ENCODE data around the gene HIF1A. TPM values are rescaled to one million over a fixed set of nuclear protein-coding genes. Genes with fewer than 3 reads are reported as not detected.

The HIF1A gene
- total RNA-seq, 1 experiment from 2014 or later = 319 TPM

DNA sequence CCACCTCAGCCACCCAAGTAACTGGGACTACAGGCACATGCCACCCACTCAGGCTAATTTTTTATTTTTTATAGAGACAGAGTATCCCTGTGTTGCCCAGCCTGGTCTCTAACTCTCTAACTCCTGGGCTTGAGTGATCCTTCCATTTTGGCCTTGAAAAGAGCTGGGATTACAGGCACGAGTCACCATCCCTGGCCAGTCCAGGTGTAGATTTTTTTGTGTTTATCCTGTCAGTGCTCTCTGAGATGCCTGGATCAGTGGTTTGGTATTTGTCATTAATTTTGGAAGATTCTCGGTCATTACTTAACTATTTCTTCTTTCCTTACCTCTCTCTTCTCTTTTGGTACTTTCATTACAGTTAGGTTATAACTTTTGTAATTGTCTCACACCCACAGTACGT is 5.3 kb upstream of the HIF1A start:
- H3K4me2 ChIP-seq (ENCODE audit: low read length) = no peak overlapping the region
- H2AFZ ChIP-seq (ENCODE audit: low read length) = no peak overlapping the region
- ChIA-PET POLR2A (ENCODE audit: unreplicated experiment) (interaction anchor here (0.5 to 0.7 kb wide), 4 partner anchors 54 to 162 kb away, joined by 3 to 5 read pairs (median 3); no protein-coding TSS in a partner anchor), CTCF (no interaction called here)
- intact Hi-C loops (cut with micrococcal nuclease) = no loop called here
- no peak overlapping the region for H3K27ac ChIP-seq (ENCODE audit: low read length)
- H3K36me3 ChIP-seq (ENCODE audit: low read depth, low read length) = no peaks in the 10 kb centered on the region
- BruUV-seq (replicated peaks) = no TSS peak
- H3K27me3 ChIP-seq (ENCODE audit: low read length) = no peaks in the 10 kb centered on the region
- no peak for TF ChIP-seq EZH2phosphoT487 (IDR thresholded peaks at IDR 0.05; ENCODE audit: borderline replicate concordance, low read length)
- no peak for TF ChIP-seq EZH2 (IDR thresholded peaks at IDR 0.05; ENCODE audit: low read length, unreplicated experiment)
- TF ChIP-seq CTCF (conservative IDR thresholded peaks at IDR 0.05; ENCODE audit: low read depth, low read length) = no peak
- peaks cover 15% of the 10 kb centered on the region for H3K4me1 ChIP-seq (ENCODE audit: insufficient read depth, low read length)
- H3F3A ChIP-seq (ENCODE audit: low read length, unreplicated experiment) = no peaks in the 10 kb centered on the region
- H3K9me2 ChIP-seq (replicated peaks; ENCODE audit: low read length) = no peaks in the 10 kb centered on the region
- no peak overlapping the region for H3K9ac ChIP-seq (ENCODE audit: low read length)
- no peak overlapping the region for H3K4me3 ChIP-seq (ENCODE audit: low read length)
- no peaks in the 10 kb centered on the region for H4K20me1 ChIP-seq (ENCODE audit: low read length)
- ATAC-seq (peak; percentile 21; the same call in 1 of the 2 replicates), DNase-seq (peak; percentile 76)
- no peaks in the 10 kb centered on the region for H3K79me2 ChIP-seq (ENCODE audit: low read length)
- no peaks in the 10 kb centered on the region for H3K9me3 ChIP-seq (ENCODE audit: low read length)

DNA sequence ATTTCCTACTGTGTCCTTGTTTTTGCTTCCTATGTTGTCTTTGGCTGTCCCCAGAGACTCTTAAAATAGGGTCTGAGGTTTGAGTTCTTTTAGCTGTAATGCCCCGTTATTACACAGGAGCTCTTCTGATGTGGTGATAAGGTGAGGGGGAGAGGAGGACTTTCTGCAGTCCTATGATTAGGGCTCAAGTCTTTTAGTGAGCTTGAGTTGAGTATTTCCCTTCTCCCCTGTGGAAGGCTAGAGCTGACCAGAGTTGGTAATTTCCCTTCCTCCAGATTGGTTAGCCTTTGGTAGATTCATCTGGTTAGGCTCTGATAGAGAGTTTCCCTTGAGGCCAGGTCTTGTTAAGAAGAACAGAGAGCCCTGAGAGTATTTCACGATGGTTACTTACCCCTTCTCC is 4.3 kb upstream of the HIF1A start:
- no peaks in the 10 kb centered on the region for H3F3A ChIP-seq (ENCODE audit: low read length, unreplicated experiment)
- H3K79me2 ChIP-seq (ENCODE audit: low read length) = peaks cover 7% of the 10 kb centered on the region
- no peaks in the 10 kb centered on the region for H3K9me2 ChIP-seq (replicated peaks; ENCODE audit: low read length)
- POLR2A ChIA-PET (ENCODE audit: unreplicated experiment) = interaction anchor here (0.5 to 0.6 kb wide), 2 partner anchors 25 to 163 kb away, joined by 3 to 5 read pairs; no protein-coding TSS in a partner anchor
- no peak for DNase-seq
- H2AFZ ChIP-seq (ENCODE audit: low read length) = 0 out of 2 replicates have a peak overlapping the region, but pooled peaks have one; percentile 4
- H3K4me2 ChIP-seq (ENCODE audit: low read length) = no peak overlapping the region
- ATAC-seq = no peak
- H3K9ac ChIP-seq (ENCODE audit: low read length) = no peak overlapping the region
- H3K4me3 ChIP-seq (ENCODE audit: low read length) = no peak overlapping the region
- no peak overlapping the region for H3K27ac ChIP-seq (ENCODE audit: low read length)
- CTCF ChIA-PET = no interaction called here
- peaks cover 15% of the 10 kb centered on the region for H3K4me1 ChIP-seq (ENCODE audit: insufficient read depth, low read length)
- peaks cover 3% of the 10 kb centered on the region for H4K20me1 ChIP-seq (ENCODE audit: low read length)
- BruUV-seq (replicated peaks) = no TSS peak
- TF ChIP-seq EZH2 (IDR thresholded peaks at IDR 0.05; ENCODE audit: low read length, unreplicated experiment) (no peak), EZH2phosphoT487 (IDR thresholded peaks at IDR 0.05; ENCODE audit: borderline replicate concordance, low read length) (no peak), CTCF (conservative IDR thresholded peaks at IDR 0.05; ENCODE audit: low read depth, low read length) (no peak)
- no peaks in the 10 kb centered on the region for H3K9me3 ChIP-seq (ENCODE audit: low read length)
- intact Hi-C loops (cut with micrococcal nuclease) = no loop called here
- no peaks in the 10 kb centered on the region for H3K36me3 ChIP-seq (ENCODE audit: low read depth, low read length)
- H3K27me3 ChIP-seq (ENCODE audit: low read length) = no peaks in the 10 kb centered on the region

DNA sequence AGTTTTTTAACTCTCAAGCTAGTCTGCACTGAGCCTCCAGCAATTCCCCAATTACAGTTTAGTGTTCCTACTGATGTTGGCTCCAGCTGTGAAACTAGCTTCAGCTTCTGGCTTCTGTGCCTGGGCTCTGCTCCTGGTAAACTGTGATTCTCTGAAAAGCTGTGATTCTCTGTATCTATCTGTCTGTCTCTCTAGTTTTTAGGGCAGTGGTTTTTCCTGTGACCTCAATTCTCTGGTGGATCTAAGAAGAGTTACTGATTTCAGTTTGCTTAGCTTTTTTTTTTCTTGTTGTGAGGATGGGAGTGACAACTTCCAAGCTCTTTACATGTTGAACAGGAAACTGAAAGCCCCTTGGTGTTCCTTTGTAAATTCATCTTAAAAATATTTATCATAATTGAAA is 3.8 kb upstream of the HIF1A start:
- H3K4me2 ChIP-seq (ENCODE audit: low read length) = no peak overlapping the region
- ATAC-seq (no peak), DNase-seq (no peak)
- peaks cover 12% of the 10 kb centered on the region for H3K79me2 ChIP-seq (ENCODE audit: low read length)
- peaks cover 15% of the 10 kb centered on the region for H3K4me1 ChIP-seq (ENCODE audit: insufficient read depth, low read length)
- no peaks in the 10 kb centered on the region for H3K9me2 ChIP-seq (replicated peaks; ENCODE audit: low read length)
- no TSS peak for BruUV-seq (replicated peaks)
- no peak overlapping the region for H3K9ac ChIP-seq (ENCODE audit: low read length)
- H3K36me3 ChIP-seq (ENCODE audit: low read depth, low read length) = 0 out of 2 replicates have a peak, but pooled peaks cover 1% of the 10 kb centered on the region
- intact Hi-C loops (cut with micrococcal nuclease) = no loop called here
- ChIA-PET CTCF (no interaction called here), POLR2A (ENCODE audit: unreplicated experiment) (interaction anchor here (0.5 kb wide), 1 partner anchor 26 kb away, joined by 3 read pairs; no protein-coding TSS in a partner anchor)
- H3F3A ChIP-seq (ENCODE audit: low read length, unreplicated experiment) = no peaks in the 10 kb centered on the region
- H2AFZ ChIP-seq (ENCODE audit: low read length) = 0 out of 2 replicates have a peak overlapping the region, but pooled peaks have one; percentile 4
- TF ChIP-seq CTCF (conservative IDR thresholded peaks at IDR 0.05; ENCODE audit: low read depth, low read length) (no peak), EZH2 (IDR thresholded peaks at IDR 0.05; ENCODE audit: low read length, unreplicated experiment) (no peak), EZH2phosphoT487 (IDR thresholded peaks at IDR 0.05; ENCODE audit: borderline replicate concordance, low read length) (no peak)
- no peaks in the 10 kb centered on the region for H3K9me3 ChIP-seq (ENCODE audit: low read length)
- no peak overlapping the region for H3K4me3 ChIP-seq (ENCODE audit: low read length)
- peaks cover 8% of the 10 kb centered on the region for H4K20me1 ChIP-seq (ENCODE audit: low read length)
- H3K27ac ChIP-seq (ENCODE audit: low read length) = no peak overlapping the region
- H3K27me3 ChIP-seq (ENCODE audit: low read length) = no peaks in the 10 kb centered on the region

Data from PC-3 (cell line).